Lung (tissue), 12 donors: Measurements from ENCODE around the gene NOTCH1. TPM values are rescaled to one million over a fixed set of nuclear protein-coding genes. Genes with fewer than 3 reads are reported as not detected.

Experiments used
- ATAC-seq: fragments of 200-7000 bp; cut with Tn5 transposase; one replicate; pipeline ENCODE4 v1.9.1; 2020; ENCODE audit warnings: moderate number of reproducible peaks; ENCODE audit not compliant: insufficient read depth, low FRiP score
- DNase-seq, 3 donors: peaks; one replicate each; pipeline ENCODE4 v3.0.0-alpha.2; 2013 to 2017
- H3K27ac ChIP-seq, 2 donors: one replicate each; pipeline ENCODE4 v1.5.1; 2013; ENCODE audit warnings: mild to moderate bottlenecking in 2 of 2, moderate library complexity in 2 of 2, control low read depth in 1 of 2, inconsistent platforms in 1 of 2, low read depth in 1 of 2, low read length in 1 of 2
- H3K27me3 ChIP-seq, 3 donors: one replicate each; pipeline ENCODE4 v1.5.1; 2013; ENCODE audit warnings: low read length in 2 of 3; ENCODE audit not compliant: control insufficient read depth in 3 of 3, insufficient read depth in 3 of 3
- H3K36me3 ChIP-seq, 4 donors: one replicate each; pipeline ENCODE4 v1.5.1; 2013; ENCODE audit warnings: low read length in 4 of 4, mild to moderate bottlenecking in 1 of 4, moderate library complexity in 1 of 4; ENCODE audit not compliant: control insufficient read depth in 4 of 4, insufficient read depth in 4 of 4
- H3K4me1 ChIP-seq, 5 donors: one replicate each; pipeline ENCODE4 v1.5.1; 2013; ENCODE audit warnings: low read length in 5 of 5, mild to moderate bottlenecking in 2 of 5, moderate library complexity in 1 of 5; ENCODE audit not compliant: control insufficient read depth in 5 of 5, insufficient read depth in 5 of 5
- H3K4me3 ChIP-seq: one replicate; pipeline ENCODE4 v1.5.1; 2013; ENCODE audit warnings: mild to moderate bottlenecking, control low read depth, moderate library complexity
- H3K9ac ChIP-seq, 2 donors: one replicate each; pipeline ENCODE4 v1.5.1; 2013; ENCODE audit warnings: low read length in 2 of 2, control low read depth in 1 of 2; ENCODE audit not compliant: insufficient read depth in 1 of 2
- H3K9me3 ChIP-seq, 4 donors: one replicate each; pipeline ENCODE4 v1.5.1; 2013; ENCODE audit warnings: low read length in 3 of 4, mild to moderate bottlenecking in 1 of 4, moderate library complexity in 1 of 4; ENCODE audit not compliant: control insufficient read depth in 4 of 4, insufficient read depth in 3 of 4
- whole genome bisulfite sequencing, 2 donors: extraction: QIAGEN DNeasy Blood & Tissue Kit; methylation state at CpG; one replicate each; pipeline ENCODE4 v1.1.7; 2013; 5-methylcytosine and 5-hydroxymethylcytosine counted together
- polyA plus RNA-seq, 2 donors: library from polyadenylated mRNA; stranded (reverse); fragments of 200-250 nt; gene quantifications; one replicate each; pipeline ENCODE4 v1.2.1, GENCODE V29; 2013
- total RNA-seq, 2 donors: library from RNA; depleted of rRNA in 1 of 2; stranded (reverse); fragments of >200 nt in 1 of 2; gene quantifications; one replicate each; pipeline ENCODE4 v1.2.1, GENCODE V29; 2014 to 2021
- TF ChIP-seq, protein P1 (sequence below): IDR thresholded peaks from 2 replicates; pipeline ENCODE4 v1.5.1; 2012; ENCODE audit warnings: mild to moderate bottlenecking; ENCODE audit errors: control extremely low read depth, extremely low read depth
- donor health status: control.
- donor health status: control.
- donor health status: Bipolar disorder and iron deficiency.
- donor health status: healthy.
- donor health status: DM: yes; HTN: yes; CAD: no.

NOTCH1 gene
- total and polyA plus RNA-seq, 4 donors = 23.9 to 101 (median 44.5) TPM

DNA sequence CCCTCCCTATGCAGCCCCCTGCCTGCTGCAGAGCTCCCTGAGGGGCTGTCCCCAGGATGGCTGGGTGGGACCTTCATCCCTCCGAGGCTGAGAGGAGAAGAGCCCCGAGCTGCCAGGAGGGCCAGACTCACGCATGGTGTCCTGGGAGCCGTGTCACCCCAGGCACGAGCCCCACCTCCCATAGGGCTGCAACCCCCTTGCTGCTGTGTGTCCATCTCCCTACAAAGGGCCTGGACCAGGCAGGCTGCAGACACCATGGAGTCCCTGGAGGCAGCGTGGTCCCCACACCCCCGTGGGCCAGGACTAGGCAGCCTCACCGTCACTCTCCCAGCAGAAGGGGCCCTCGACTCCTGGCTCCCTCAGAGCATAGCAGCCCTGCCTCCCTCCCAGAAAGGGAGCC is 51.8 kb downstream of the NOTCH1 start:
- H3K4me1 ChIP-seq = peaks cover 0 to 9% (median 3%) of the 10 kb centered on the region in 5 donors
- TF ChIP-seq, protein P1, sequence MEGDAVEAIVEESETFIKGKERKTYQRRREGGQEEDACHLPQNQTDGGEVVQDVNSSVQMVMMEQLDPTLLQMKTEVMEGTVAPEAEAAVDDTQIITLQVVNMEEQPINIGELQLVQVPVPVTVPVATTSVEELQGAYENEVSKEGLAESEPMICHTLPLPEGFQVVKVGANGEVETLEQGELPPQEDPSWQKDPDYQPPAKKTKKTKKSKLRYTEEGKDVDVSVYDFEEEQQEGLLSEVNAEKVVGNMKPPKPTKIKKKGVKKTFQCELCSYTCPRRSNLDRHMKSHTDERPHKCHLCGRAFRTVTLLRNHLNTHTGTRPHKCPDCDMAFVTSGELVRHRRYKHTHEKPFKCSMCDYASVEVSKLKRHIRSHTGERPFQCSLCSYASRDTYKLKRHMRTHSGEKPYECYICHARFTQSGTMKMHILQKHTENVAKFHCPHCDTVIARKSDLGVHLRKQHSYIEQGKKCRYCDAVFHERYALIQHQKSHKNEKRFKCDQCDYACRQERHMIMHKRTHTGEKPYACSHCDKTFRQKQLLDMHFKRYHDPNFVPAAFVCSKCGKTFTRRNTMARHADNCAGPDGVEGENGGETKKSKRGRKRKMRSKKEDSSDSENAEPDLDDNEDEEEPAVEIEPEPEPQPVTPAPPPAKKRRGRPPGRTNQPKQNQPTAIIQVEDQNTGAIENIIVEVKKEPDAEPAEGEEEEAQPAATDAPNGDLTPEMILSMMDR = no peak
- peaks cover 2 to 45% (median 14%) of the 10 kb centered on the region in 4 donors for H3K36me3 ChIP-seq
- no peaks in the 10 kb centered on the region for H3K9me3 ChIP-seq
- 81 to 86% methylated on average over 9 of the region's 9 CpGs for WGBS, 2 donors
- no peaks in the 10 kb centered on the region for H3K27me3 ChIP-seq
- no peak overlapping the region for H3K4me3 ChIP-seq
- no peak for ATAC-seq
- no peak for DNase-seq
- no peak overlapping the region for H3K9ac ChIP-seq
- no peak overlapping the region for H3K27ac ChIP-seq

DNA sequence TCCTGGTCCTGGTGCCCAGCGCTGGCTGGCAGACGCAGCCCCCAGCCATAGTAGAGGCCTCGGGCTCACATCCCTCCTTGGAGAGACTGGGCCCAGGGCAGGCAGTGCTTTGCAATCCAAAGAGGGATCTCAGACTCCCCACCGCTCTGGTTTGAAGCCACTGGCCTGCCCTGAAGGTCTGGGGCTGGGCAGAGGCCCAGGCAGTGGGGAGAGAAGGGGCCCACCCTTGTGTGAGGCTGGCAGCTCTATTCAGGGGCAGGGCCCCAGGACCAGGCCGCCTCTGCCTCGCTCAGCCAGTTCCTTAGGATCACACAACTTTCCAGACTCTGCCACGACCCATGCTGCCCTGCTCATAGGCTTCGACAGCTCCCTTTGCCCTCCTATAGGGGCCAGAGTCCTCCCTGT is 52.3 kb downstream of the NOTCH1 start:
- Histone ChIP-seq H3K4me3 (no peak overlapping the region), H3K27me3 (no peaks in the 10 kb centered on the region), H3K9ac (no peak overlapping the region), H3K36me3 (peaks cover 2 to 41% (median 10%) of the 10 kb centered on the region in 4 donors), H3K27ac (peak overlapping the region in 1 of 2 donors; percentile 27), H3K9me3 (no peaks in the 10 kb centered on the region), H3K4me1 (peaks cover 0 to 9% (median 3%) of the 10 kb centered on the region in 5 donors)
- 82 to 86% methylated on average over 8 of the region's 8 CpGs for WGBS, 2 donors
- TF ChIP-seq, protein P1 = no peak
- DNase-seq (no peak), ATAC-seq (no peak)

DNA sequence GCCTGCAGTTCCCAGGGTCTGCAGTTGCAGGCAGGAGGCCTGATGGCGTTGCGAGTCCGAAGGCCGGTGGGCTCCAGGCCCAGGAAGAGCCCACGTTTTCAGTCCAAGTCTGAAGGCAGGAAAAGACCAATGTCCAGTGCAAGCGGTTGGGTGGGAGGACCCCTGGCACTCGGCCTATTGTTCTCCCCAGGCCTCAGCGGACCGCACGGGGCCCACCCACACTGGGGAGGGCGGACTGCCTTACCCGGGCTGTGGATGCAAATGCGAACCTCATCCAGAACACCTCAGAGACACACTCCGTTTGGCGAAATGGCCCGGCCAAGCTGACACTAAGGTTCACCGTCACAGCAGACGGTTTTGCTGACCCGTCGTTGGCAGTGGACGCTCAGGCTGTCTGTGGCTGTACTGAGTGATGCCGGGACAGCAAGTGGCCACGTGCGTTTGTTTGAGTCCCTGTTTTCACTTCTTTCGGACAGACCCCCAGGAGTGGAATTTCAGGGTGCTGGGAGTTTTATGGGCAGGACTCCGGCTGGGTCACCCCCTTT is 52.8 kb downstream of the NOTCH1 start:
- Histone ChIP-seq H3K9me3 (no peaks in the 10 kb centered on the region), H3K4me1 (peaks cover 0 to 9% (median 3%) of the 10 kb centered on the region in 5 donors), H3K36me3 (peaks cover 2 to 36% (median 9%) of the 10 kb centered on the region in 4 donors), H3K27me3 (no peaks in the 10 kb centered on the region), H3K9ac (no peak overlapping the region), H3K27ac (peak overlapping the region in 1 of 2 donors; percentile 71), H3K4me3 (no peak overlapping the region)
- ATAC-seq (no peak), DNase-seq (peak in 1 of 3 donors; percentile 40)
- TF ChIP-seq, protein P1 = no peak
- WGBS, 2 donors = 66 to 75% methylated on average over 26 of the region's 26 CpGs

DNA sequence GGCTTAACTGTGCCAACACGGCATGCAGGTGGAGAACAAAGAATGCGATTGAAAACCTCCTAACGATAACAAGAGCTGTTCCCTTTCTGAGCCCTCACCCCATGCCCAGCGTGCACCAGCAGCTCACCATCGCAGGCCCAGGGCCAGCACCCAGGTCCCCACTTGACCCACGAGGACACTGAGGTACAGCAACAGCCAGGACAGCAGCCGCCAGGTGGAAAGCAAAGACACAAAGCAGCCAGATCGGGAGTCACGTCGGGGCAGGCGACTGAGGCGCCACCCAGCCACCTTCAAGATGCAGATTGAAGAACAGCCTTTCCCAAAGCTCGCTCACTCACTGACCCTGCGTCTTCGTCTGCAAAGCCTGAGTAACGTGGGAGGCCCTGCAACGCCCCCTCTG is 56.1 kb downstream of the NOTCH1 start:
- H3K4me1 ChIP-seq = peaks cover 0 to 11% (median 3%) of the 10 kb centered on the region in 5 donors
- no peaks in the 10 kb centered on the region for H3K27me3 ChIP-seq
- peaks cover 0 to 5% (median 0%) of the 10 kb centered on the region in 4 donors for H3K36me3 ChIP-seq
- TF ChIP-seq, protein P1 = no peak
- no peak overlapping the region for H3K27ac ChIP-seq
- DNase-seq (no peak), ATAC-seq (no peak)
- no peaks in the 10 kb centered on the region for H3K9me3 ChIP-seq
- H3K4me3 ChIP-seq = no peak overlapping the region
- H3K9ac ChIP-seq = no peak overlapping the region
- WGBS, 2 donors = 89% methylated on average over 17 of the region's 17 CpGs
